B cell (primary cell): ENCODE data around the gene CST6. TPM values are rescaled to one million over a fixed set of nuclear protein-coding genes. Genes with fewer than 3 reads are reported as not detected.

Experiments
- ATAC-seq: fragments of 200-7000 bp; cut with Tn5 transposase; one replicate; pipeline ENCODE4 v1.10.0; 2021; ENCODE audit warnings: low read depth, mild to moderate bottlenecking, moderate number of reproducible peaks, moderate library complexity
- CTCF ChIA-PET: fragments of 350-600 bp; sonication (Branson Sonifier 250); formaldehyde crosslinking; loops from one replicate; lab custom pipeline; 2021; ENCODE audit warnings: antibody characterized with exemption, inconsistent platforms; lab: Charles Lee
- POLR2A ChIA-PET: fragments of 350-600 bp; sonication (Branson Sonifier 250); formaldehyde crosslinking; loops from one replicate; lab custom pipeline; 2021; ENCODE audit warnings: antibody characterized with exemption; lab: Charles Lee
- DNase-seq: peaks from one replicate; pipeline ENCODE4 v3.0.0; 2013
- H2AFZ ChIP-seq: 2 replicates; pipeline ENCODE4 v1.6.1; 2012; ENCODE audit warnings: mild to moderate bottlenecking, low read depth, low read length; ENCODE audit not compliant: insufficient read depth, poor library complexity, severe bottlenecking
- H3K27ac ChIP-seq, 2 donors: 1 replicate in 1 of 2; 2 replicates in 1 of 2; pipeline ENCODE4 v1.5.1; 2012 to 2013; ENCODE audit warnings: low read length in 2 of 2, mild to moderate bottlenecking in 2 of 2, moderate library complexity in 1 of 2
- H3K27me3 ChIP-seq, 4 experiments: fragments of 200-600 bp in 1 of 4; sonication (generic) in 1 of 4; replicated peaks in 1 of 4; 1 replicate in 2 of 4; 2 replicates in 2 of 4; pipeline versions ENCODE4 v1.6.1 to v1.7.0; 2013 to 2016; ENCODE audit warnings: low read length in 3 of 4, mild to moderate bottlenecking in 2 of 4, mixed read lengths in 1 of 4, moderate library complexity in 1 of 4; ENCODE audit not compliant: insufficient read depth in 4 of 4, control insufficient read depth in 3 of 4; ENCODE audit errors: control extremely low read depth in 1 of 4
- H3K36me3 ChIP-seq, 2 experiments: replicated peaks in 1 of 2; 1 replicate in 1 of 2; 2 replicates in 1 of 2; pipeline versions ENCODE4 v1.6.1 to v1.7.1; 2013; ENCODE audit warnings: low read length in 1 of 2; ENCODE audit not compliant: insufficient read depth in 2 of 2, control insufficient read depth in 1 of 2; ENCODE audit errors: control extremely low read depth in 1 of 2, extremely low read depth in 1 of 2
- H3K4me1 ChIP-seq, 2 donors: fragments of 200-600 bp in 1 of 2; sonication (generic) in 1 of 2; 1 replicate in 1 of 2; 2 replicates in 1 of 2; pipeline versions ENCODE4 v1.5.1 to v1.6.1; 2013 to 2017; ENCODE audit warnings: low read length in 2 of 2; ENCODE audit not compliant: control insufficient read depth in 2 of 2, insufficient read depth in 2 of 2
- H3K4me2 ChIP-seq: replicated peaks from 2 replicates; pipeline ENCODE3; 2012; ENCODE audit warnings: mild to moderate bottlenecking, low read depth, low read length; ENCODE audit not compliant: poor library complexity, severe bottlenecking
- H3K4me3 ChIP-seq, 5 experiments: fragments of 200-600 bp in 1 of 5; sonication (generic) in 1 of 5; 1 replicate in 3 of 5; 2 replicates in 2 of 5; pipeline versions ENCODE4 v1.5.1 to v1.7.0; 2011 to 2016; ENCODE audit warnings: low read length in 4 of 5, mild to moderate bottlenecking in 4 of 5, low read depth in 2 of 5, control low read depth in 1 of 5, moderate library complexity in 1 of 5; ENCODE audit not compliant: insufficient read depth in 1 of 5; ENCODE audit errors: control extremely low read depth in 1 of 5, extremely low read depth in 1 of 5
- H3K79me2 ChIP-seq: fragments of 200-600 bp; sonication (generic); one replicate; pipeline ENCODE4 v1.6.0; 2016; ENCODE audit warnings: low read length; ENCODE audit not compliant: control insufficient read depth, insufficient read depth
- H3K9ac ChIP-seq: fragments of 200-600 bp; sonication (generic); 2 replicates; pipeline ENCODE4 v1.6.1; 2017; ENCODE audit warnings: mild to moderate bottlenecking, low read length, moderate library complexity
- H3K9me3 ChIP-seq, 3 donors: one replicate each; pipeline versions ENCODE4 v1.6.1 to v1.7.1; 2013; ENCODE audit warnings: low read length in 2 of 3; ENCODE audit not compliant: control insufficient read depth in 2 of 3, insufficient read depth in 1 of 3; ENCODE audit errors: control extremely low read depth in 1 of 3
- H4K20me1 ChIP-seq: 2 replicates; pipeline ENCODE4 v1.6.0; 2012; ENCODE audit warnings: mild to moderate bottlenecking, low read length; ENCODE audit not compliant: insufficient read depth, control insufficient read depth, poor library complexity, severe bottlenecking
- H3K27ac Mint-ChIP-seq: one replicate; pipeline ENCODE4 v1.8.0; 2021; ENCODE audit warnings: mixed read lengths
- H3K27me3 Mint-ChIP-seq: one replicate; pipeline ENCODE4 v1.8.0; 2021; ENCODE audit warnings: mixed read lengths
- H3K4me1 Mint-ChIP-seq: one replicate; pipeline ENCODE4 v1.8.0; 2021; ENCODE audit warnings: mixed read lengths
- H3K4me3 Mint-ChIP-seq: one replicate; pipeline ENCODE4 v1.8.0; 2021; ENCODE audit warnings: mixed read lengths
- H3K9me3 Mint-ChIP-seq: one replicate; pipeline ENCODE4 v1.8.0; 2022; ENCODE audit warnings: mixed read lengths; ENCODE audit not compliant: insufficient read depth
- EZH2 ChIP-seq: IDR thresholded peaks from 2 replicates; pipeline ENCODE4 v1.6.1; 2012; ENCODE audit warnings: borderline replicate concordance, low read depth, mild to moderate bottlenecking, moderate library complexity, low read length; ENCODE audit not compliant: insufficient read depth, poor library complexity, severe bottlenecking
- WGBS: methylation state at CpG from one replicate; pipeline ENCODE4 v1.1.5; 2013; ENCODE audit warnings: missing lambda C conversion rate; ENCODE audit not compliant: insufficient coverage; 5-methylcytosine and 5-hydroxymethylcytosine counted together
- intact Hi-C: fragments of 100-400 bp; cut with micrococcal nuclease; formaldehyde crosslinking; loops from one replicate; pipeline ENCODE4 v1.10.0; 2022
- polyA plus RNA-seq: library from polyadenylated mRNA; depleted of rRNA; stranded (reverse); fragments of >200 nt; gene quantifications from 2 replicates; pipeline ENCODE4 v1.2.3, GENCODE V29; 2012
- total RNA-seq, 2 donors: library from RNA; stranded (reverse); fragments of 120-200 nt in 1 of 2; gene quantifications; 1 replicate in 1 of 2; 2 replicates in 1 of 2; pipeline versions ENCODE4 v1.2.3 to v1.2.4, GENCODE V29; 2013 to 2022
- TF ChIP-seq, protein P1 (sequence below): fragments of 200-600 bp; IDR thresholded peaks from one replicate; pipeline ENCODE4 v1.8.0; 2022; ENCODE audit warnings: antibody characterized with exemption, mild to moderate bottlenecking

Gene CST6
- total and polyA plus RNA-seq, 2 donors (not counting 1 experiment from before 2014, with no cell fraction given) = not detected

DNA sequence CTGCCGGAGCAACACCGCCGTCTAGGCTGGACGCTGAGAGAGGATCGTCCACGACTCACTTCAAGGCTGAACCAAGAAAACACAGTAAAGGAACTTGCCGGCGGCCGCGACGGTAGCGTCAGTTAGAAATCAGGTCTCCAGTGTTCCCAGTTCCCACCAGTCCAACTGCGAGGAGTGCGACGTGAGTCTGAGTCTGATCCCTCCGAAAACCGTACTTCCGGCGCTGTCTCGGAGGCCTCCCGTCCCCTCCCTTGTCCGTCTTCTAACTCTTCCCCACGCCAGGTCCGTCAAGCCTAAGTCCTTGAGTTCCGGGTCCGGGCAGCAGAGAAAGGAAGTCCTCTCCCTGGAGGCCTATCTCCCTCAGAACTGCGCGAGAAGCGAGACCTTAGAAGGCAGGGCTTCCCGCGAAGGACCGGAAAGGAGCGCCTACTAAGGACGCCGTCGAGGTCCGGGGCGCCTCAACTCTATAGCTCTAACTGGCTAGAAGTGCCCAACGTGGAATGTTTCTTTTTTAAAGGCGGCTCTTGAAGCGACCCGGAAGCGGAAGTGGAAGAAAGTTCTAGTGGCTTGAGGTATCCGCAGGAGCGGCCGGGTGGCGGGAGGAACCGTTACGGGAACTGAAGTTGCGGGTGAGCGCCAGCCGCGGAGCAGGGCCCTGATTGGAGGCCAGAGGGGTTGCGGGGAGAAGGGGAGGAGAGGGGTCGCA is 9.7 kb upstream of the CST6 start, which contains the start of the genes BANF1 and EIF1AD:
Gene BANF1 (plus strand): TSS at position 562 of the 706 bp plus-strand sequence. CDS start 748 bp downstream, outside the sequence.
Gene EIF1AD (minus strand): TSS at position 216 of the 706 bp plus-strand sequence. CDS start 1,768 bp downstream, outside the sequence.
- H3K27ac ChIP-seq = peak within 1 kb of the TSS; percentile 89 to 94
- peak within 1 kb of the TSS; percentile 98 for H3K4me3 Mint-ChIP-seq
- peak within 1 kb of the TSS; percentile 88 for H2AFZ ChIP-seq
- H3K36me3 ChIP-seq = peaks cover 1 to 56% of the 10 kb centered on the region in 2 experiments
- peaks cover 70% of the 10 kb centered on the region for H4K20me1 ChIP-seq
- H3K4me1 Mint-ChIP-seq = peaks cover 34% of the 10 kb centered on the region
- H3K27me3 ChIP-seq = no peaks in the 10 kb centered on the region
- no peaks in the 10 kb centered on the region for H3K27me3 Mint-ChIP-seq
- peak within 1 kb of the TSS; percentile 75 to 100 (median 96) for H3K4me3 ChIP-seq
- CTCF ChIA-PET = interaction anchor here (0.6 to 1.5 kb wide), 11 partner anchors 12 to 222 kb away, joined by 3 to 11 read pairs (median 5); partner anchors contain the start of genes CATSPER1, FIBP, MUS81 and SART1
- H3K4me2 ChIP-seq = peak within 1 kb of the TSS; percentile 85
- intact Hi-C loops = loop anchor here (1.0 to 5.0 kb wide), 10 partner anchors 13 to 430 kb away; partner anchors contain the start of genes C11orf68, DRAP1, FAM89B and FIBP
- POLR2A ChIA-PET = interaction anchor here (0.6 to 1.5 kb wide), 14 partner anchors 41 to 884 kb away, joined by 3 to 12 read pairs (median 6); partner anchors contain the start of genes CCDC85B, CFL1, FIBP and MUS81
- DNase-seq = peak; percentile 98
- peak within 1 kb of the TSS; percentile 99 for H3K27ac Mint-ChIP-seq
- under 1% methylated on average over 55 of the region's 55 CpGs for WGBS
- peaks cover 46% of the 10 kb centered on the region for H3K79me2 ChIP-seq
- ATAC-seq = peak; percentile 80
- H3K9ac ChIP-seq = peak within 1 kb of the TSS; percentile 97
- no peak for TF ChIP-seq EZH2
- TF ChIP-seq, protein P1, sequence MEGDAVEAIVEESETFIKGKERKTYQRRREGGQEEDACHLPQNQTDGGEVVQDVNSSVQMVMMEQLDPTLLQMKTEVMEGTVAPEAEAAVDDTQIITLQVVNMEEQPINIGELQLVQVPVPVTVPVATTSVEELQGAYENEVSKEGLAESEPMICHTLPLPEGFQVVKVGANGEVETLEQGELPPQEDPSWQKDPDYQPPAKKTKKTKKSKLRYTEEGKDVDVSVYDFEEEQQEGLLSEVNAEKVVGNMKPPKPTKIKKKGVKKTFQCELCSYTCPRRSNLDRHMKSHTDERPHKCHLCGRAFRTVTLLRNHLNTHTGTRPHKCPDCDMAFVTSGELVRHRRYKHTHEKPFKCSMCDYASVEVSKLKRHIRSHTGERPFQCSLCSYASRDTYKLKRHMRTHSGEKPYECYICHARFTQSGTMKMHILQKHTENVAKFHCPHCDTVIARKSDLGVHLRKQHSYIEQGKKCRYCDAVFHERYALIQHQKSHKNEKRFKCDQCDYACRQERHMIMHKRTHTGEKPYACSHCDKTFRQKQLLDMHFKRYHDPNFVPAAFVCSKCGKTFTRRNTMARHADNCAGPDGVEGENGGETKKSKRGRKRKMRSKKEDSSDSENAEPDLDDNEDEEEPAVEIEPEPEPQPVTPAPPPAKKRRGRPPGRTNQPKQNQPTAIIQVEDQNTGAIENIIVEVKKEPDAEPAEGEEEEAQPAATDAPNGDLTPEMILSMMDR = no peak
- H3K9me3 ChIP-seq = no peaks in the 10 kb centered on the region
- no peaks in the 10 kb centered on the region for H3K9me3 Mint-ChIP-seq
- H3K4me1 ChIP-seq = peaks cover 16 to 25% of the 10 kb centered on the region in 2 donors
